CD4-positive, alpha-beta T cell treated with Interleukin-12 subunit alpha and Interleukin-12 subunit beta, for 1 hour (primary cell): ENCODE data around the gene GRAMD2A.
A peak's percentile ranks its signal among the peaks of the same experiment; 100 is the strongest.

Experiments
- DNase-seq: peaks from one replicate; pipeline ENCODE4 v3.0.0-alpha.2; 2020

Gene GRAMD2A

GRCh38 chr15:72128359-72128758, 69.2 kb downstream of the GRAMD2A start:
- no peak for DNase-seq

- no peak for DNase-seq
These were observed 69.8 kb downstream of the GRAMD2A start for GRCh38 chr15:72127724-72128322.

DNA sequence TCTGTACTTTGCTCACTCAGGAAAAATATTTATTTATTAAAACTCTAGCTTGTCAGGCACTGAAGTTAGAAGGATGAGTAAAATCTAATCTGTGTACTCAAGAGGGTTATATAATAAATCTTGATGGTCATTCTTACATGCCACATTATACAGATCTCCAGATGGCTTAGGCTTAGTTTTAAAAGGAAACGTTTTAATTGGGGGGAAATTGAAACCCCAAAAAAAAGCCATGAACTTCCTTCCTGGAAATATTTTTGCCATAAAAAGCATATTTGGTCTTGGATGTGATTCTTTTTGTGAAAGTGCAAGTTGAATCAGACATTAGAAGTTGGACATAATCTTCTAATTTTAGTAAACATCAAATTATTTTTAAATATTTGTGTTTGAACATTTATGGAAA, 73.4 kb downstream of the GRAMD2A start:
- DNase-seq = no peak

- DNase-seq = peak; percentile 99
These were observed 79.3 kb downstream of the GRAMD2A start, which contains the start of the genes MYO9A and SENP8 for GRCh38 chr15:72118017-72118978. TSS of gene MYO9A (minus strand) at chr15:72118150. CDS start at chr15:72046563, 71,587 bp downstream. TSS of gene SENP8 (plus strand) at chr15:72118403. CDS start at chr15:72139624, 21,221 bp downstream.

GRCh38 chr15:72117486-72118016, 80.0 kb downstream of the GRAMD2A start:
- DNase-seq = peak; percentile 67

DNA sequence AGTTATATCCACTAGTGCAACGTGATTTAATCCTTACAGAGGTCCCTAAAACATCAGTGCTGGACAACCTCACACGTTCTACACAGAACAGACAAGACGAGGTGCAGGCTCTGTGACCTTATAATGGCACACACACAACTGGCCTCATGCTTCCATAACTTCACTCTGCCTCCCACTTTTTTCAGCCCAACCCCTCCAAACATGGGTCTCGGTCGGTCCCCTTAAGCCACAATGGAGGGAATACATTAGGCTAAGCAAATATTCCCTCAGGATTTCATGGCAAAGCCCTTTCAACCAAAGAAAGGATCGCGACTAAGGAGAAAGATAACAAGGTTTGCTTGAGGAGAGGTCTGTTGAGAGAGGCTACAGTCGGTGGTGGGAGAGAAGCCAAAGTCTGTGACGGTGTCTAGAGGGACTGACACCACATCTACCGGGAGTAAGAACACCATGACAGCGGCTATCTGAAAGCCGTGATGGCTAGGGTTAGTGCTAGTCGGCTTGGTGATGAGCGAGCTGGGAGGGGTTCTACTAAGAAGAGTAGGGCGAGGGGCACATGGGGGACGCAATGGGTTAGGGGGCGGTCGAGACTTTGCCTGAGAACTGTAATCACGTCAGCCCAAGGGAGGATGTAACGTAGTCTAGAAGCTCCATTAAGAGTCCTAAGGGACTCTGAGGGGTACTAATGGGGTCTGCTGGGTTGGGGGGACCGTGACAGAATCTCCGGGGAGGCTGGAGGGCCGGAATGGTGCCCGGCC, 80.7 kb downstream of the GRAMD2A start:
- DNase-seq = no peak

GRCh38 chr15:72113347-72114031, 84.1 kb downstream of the GRAMD2A start:
- DNase-seq = no peak

DNA sequence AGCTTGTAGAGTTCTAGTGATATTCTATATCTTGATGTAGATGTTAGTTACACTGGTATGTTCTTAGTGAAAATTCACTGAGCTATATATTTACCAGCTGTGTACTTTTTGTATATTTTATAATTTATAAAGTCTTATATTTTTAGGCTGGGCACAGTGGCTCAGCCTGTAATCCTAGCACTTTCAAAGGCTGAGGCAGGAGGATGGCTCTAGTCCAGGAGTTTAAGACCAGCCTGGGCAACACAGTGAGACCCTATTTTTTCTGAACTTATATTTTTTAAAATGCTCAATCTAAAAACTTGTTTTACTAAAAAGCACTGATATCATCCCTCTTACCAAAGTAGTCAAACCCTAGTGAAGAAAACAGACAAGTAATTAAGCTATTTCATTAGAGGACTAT, 84.8 kb downstream of the GRAMD2A start:
- DNase-seq = no peak

GRCh38 chr15:72112116-72112515, 85.5 kb downstream of the GRAMD2A start:
- DNase-seq = no peak

- DNase-seq = no peak
These were observed 87.2 kb downstream of the GRAMD2A start for GRCh38 chr15:72110355-72110754.
